Fibroblast of gingiva (primary cell): ENCODE data around the gene MANSC4.

ENCODE experiments used
- DNase-seq: peaks from one replicate; pipeline ENCODE4 v3.0.0-alpha.2; 2011; ENCODE audit warnings: low read depth

The MANSC4 gene

DNA sequence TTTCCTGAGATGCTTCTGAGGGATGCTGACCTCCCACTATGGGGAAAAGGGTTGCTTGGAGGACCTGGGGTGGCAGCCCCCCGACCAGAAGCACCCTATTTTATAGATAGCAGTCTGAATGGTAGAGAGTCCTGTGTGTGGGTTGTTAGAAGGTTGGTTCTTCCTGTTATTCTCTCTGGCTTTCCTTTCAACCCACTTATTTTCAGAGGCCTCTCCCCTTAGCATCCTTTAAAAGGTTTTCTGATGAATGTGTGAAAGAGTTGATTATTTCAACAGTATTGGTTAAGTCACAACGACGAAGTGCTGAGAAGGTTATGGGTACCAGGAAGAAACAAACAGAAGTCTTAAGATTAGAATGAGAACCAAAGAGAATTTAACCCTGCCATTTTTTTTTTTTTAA lies 20.8 kb upstream of the MANSC4 start:
- DNase-seq, result no peak

DNA sequence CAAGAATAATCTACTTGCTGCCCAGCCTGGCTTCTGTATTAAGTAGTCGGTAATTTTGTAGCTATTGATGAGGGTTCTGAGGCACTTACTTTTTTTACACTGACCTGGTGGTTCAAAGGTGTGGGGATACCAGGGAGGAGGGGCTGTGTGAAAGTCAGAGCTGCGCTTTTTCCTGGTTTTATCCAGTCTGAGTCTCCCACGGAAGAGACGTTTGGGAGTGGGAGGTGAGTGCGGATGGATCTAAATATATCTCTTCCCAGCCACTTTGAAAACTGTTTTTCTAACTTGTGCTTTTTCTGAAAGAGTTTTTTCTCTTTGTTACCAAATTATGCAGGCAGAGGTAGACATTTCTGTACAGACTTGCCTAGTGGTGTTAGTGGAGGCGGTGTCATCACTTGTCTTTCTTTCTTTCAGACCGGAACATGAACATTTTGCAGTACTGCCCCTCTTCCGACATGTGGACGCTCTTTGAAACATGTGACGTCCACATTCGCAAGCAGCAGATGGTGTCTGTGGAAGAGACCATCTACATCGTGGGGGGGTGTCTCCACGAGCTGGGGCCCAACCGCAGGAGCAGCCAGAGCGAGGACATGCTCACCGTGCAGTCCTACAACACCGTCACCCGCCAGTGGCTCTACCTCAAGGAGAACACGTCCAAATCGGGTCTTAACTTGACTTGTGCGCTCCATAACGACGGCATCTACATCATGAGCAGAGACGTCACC lies 17.4 kb upstream of the MANSC4 start:
- no peak for DNase-seq

DNA sequence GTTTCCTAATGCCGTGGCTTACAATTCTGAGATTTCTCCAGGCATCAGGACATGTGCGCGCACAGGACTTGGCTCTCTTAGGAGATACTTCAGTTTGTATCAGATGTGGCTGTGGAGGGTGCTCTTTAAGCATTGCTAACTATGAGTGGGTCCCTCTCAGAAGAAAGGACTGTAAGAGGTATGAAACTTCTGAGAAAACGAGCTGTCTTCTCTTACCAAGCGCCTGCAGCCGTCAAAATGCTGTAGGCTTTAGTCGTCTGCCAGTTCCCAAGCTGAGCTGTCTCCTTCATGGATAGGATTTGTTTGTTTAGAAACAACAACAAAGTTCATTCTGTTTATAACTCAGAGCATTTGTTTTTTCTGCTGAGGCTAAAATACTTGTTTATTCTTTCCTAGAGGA lies 16.1 kb upstream of the MANSC4 start:
- DNase-seq, result no peak

DNA sequence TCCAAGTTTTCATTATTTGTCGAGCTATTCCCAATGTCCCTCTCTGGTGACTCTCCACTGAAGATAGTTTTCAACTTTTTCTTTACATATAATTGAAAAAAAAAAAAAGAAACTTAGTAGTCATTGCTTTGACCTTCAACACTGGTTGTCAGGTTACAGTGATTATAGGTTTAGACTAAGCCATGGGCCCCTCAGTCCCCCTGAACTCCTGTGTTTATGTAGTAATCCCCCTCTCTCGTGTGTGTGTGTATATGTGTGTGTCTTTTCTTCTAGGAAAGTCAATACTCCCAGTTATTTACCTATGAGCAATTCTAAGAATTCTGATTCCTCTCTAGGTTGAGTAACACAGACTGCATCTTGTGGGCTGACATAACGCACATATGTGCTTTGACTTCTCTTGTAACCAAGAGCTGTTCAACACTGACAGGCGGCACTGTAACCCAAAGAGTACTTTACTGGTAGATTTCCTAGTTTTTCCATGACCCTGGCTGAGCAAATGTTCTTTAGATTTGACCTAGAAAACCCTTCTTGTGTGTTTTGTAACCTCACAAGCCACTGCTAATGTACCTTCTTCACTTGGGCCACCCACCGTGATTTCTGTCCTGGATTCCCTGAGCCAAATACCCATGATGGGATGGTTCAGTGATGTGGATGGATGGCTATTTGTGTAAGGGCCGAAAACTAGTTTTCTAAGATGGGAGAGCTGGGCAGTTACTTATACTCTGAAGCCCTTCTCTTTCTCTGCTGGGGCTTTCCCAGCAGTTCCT lies 15.0 kb upstream of the MANSC4 start:
- no peak for DNase-seq

DNA sequence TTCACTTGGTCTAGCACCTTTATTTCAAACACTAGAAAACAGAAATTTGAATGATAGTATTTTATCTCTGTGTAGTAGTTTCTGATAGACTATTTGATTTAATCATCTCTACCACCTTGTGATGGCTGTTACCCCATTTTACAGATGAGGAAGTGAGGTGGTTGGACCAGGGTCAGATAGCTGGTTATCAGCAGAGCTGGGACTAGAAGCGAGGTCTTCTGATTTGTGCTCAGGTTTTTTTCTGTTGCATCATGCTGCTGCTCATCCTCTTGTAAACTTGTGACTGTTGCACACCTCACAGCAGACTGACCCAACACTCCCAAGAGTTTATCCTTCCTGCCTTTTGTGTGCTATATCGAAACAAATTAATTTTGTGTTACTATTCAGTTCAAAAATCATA lies 10.1 kb upstream of the MANSC4 start:
- no peak for DNase-seq

DNA sequence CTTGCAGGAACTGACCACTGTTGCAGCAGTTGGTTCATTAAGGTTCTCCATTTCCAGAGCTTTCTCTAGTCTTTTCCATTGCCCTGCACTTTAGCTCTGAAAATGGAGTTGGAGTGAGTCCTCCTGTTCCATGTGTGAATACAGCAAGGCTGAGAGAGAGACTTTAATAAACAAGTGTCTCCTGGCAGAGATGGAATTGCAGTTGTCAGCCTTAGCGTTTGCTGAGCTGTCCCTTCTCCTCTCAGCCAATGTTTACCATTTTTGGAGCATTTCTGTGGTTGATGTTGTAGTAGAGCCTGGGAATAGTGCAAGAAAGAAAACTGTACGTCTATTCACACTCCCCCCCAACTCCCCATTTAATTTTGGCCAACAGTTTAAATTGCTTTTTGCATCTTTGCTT lies 7.5 kb upstream of the MANSC4 start:
- DNase-seq, result peak; percentile 14

DNA sequence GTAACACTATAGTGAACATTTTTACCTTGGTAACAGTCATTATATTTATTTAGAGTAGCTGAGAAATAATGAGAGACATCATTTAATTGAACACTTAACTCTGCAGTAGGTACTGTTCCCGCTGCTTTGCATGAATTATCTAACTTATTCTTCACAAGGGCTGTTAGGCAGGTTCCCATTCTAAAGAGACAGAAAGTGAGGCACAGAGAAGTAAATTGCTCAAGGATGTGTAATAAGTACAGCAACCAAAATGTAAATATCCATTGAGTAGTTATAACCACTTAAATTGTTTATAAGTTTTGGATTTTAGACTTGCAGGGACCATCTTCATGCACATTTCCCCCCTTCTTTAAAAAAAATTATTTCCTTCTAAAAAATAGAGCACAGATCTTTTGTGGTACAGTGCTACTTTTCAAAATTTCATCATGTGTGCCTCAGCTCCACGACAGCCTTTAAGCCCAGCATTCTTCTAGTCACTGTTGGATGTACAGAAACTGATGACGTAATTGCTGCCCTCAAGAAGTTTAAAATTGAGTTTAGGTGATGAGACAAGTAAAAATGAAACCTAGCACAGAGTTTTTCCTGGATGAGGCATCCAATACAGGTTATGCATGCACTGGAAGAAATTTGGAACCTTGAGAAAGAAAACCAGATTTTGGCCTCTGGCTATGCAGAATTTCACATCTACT lies 6.0 kb upstream of the MANSC4 start:
- DNase-seq, result no peak

DNA sequence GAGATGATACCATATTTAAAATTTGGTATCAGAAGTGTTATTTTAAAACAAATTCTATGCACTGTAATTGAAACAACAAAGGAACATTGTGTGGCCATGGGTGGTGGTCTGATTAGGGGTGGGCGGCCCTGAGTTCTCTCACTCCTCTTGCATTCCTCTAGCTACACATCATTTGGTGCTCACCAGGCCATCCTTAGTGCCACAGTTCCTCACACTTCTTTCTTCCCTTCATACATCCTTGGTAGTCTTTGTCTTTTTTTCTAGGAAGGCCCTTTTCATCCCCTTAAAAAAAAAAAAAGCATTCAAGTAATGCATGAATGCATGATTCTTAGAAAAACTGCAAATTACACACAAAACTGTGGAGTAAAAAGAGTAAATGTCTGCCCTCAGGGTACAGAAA lies 2.4 kb upstream of the MANSC4 start:
- DNase-seq, result no peak

DNA sequence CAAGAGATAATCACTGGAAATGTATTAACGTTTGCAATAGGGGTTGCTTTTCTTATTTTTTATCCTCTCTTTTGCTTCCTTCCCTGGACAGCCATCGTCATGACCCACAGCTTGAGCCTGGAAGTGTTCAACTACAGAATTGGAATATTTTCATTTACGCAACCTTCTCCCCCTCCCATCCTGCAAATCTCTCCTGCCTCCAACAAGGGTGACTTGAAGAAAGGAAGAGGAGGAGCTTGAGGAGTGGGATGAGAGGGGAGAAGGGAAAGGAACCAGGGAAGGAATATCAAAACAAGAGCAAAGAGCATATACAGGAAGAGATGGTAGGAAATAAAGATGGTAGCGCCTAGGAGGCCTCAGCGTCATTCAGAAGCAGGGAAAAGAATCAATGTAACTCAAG lies 1.6 kb upstream of the MANSC4 start:
- peak; percentile 61 for DNase-seq

DNA sequence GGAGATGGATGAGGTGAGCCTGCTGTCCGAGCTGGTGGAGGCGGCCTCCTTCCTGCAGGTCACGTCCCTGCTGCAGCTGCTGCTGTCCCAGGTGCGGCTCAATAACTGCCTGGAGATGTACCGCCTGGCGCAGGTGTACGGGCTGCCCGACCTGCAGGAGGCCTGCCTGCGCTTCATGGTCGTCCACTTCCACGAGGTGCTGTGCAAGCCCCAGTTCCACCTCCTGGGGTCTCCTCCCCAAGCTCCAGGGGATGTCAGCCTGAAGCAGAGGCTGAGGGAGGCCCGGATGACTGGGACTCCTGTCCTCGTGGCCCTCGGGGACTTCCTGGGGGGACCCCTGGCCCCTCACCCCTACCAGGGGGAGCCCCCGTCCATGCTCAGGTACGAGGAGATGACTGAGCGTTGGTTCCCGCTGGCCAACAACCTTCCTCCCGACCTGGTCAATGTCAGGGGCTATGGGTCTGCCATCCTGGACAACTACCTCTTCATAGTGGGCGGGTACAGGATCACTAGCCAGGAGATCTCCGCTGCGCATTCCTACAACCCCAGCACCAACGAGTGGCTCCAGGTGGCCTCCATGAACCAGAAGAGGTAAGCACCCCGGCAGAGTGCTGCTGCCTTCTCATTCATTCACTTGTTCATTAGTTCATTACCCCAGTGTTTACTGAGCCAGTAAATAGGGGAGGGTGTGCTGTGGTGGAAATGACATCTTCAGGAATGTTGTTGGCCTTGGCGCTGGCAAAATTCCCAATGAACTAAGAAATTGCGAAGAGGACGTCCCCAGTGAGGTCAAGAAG lies 774 bp upstream of the MANSC4 start:
- DNase-seq, result peak; percentile 70

DNA sequence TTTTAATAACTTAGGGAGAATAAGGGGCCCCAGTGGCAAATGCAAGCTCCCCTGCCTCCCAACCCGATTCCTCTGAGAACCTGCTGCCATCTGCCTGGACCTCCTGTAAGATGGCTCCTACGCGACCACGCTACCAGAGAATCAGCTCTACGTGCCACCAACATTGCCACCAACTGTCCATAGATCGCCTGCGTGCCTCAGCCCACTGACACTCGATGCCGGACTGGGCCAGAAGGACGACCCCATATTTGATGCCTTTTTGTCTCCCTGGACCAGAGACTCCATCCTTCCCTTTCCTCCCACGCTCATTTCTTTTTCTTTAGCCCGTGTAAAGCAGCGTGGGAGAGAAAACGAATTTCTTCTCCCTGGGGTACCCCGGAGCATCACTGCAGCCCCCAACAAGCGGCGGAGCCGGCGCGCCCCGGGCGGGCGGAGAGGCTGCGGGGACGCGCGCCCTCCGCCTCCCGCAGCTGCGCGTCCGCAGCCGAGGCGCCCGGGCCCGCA lies 568 bp downstream of the MANSC4 start:
- DNase-seq, result peak; percentile 12

DNA sequence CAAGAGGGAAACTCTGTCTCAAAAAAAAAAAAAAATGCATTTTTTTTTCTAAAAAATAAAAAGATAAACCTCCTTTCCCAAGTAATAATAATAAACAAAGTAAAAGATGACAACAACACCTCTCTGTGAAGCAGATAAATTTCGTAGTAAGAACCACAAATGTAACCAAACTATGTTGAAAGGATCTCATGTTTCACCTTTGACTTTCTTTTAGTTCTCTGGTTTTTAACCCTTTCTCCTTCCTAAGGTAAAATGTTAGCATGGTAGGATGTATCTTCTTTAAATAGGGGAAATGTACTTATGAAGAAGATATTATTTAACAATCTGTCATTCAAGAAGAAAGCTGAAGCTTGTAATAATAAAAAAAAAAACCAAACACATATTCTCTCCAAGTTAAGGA lies 1.8 kb downstream of the MANSC4 start:
- no peak for DNase-seq

DNA sequence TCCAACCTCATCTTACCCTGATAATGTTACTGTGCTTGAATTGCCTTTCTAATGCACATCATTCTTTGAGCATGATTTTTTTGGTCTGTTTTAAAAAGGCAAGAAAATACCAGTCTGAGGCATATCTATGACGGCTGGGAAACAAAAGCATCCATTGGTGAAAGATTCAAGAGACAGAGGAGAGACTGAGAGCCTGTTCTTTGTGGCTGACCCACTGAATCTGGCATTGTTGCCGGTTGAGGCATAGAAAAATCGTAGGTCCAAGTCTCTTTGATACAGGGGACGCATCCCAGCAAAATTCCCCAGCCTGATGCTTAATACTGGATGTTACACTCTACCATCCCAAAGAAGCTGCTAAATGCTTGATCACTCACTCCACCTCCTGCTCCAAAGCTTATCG lies 2.9 kb downstream of the MANSC4 start:
- no peak for DNase-seq

DNA sequence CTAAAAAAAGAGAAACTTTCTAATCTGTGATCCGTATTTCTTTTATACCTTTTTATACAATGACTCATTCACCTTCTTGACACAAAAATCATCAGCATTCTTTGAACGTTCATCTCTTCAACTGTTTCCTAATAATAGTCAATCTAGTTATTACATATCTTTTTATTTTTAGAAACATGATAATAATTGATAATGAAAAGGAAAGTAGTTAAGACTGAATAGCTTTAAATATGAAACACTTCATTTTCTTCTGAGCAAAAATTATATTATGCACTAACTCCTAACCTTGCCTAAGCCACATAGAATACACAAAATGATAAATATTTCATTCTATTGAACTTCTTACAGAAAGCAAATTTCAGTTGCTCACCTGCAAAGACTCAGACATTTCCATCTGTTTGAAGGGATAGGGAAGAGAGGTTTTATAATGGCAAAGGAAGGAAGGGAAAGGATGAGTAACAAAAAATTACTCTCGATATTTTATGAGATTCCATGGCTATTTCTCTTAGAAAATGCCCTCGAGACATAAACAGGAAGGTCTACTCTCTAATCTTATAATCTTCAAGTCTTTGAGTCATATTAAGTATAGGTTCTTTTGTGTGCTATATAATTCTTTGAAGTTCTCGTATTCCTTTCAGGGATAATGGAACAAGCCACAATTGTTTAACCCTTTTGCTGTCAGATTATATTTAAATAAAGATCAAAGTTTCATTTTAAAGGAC lies 7.5 kb downstream of the MANSC4 start:
- no peak for DNase-seq

DNA sequence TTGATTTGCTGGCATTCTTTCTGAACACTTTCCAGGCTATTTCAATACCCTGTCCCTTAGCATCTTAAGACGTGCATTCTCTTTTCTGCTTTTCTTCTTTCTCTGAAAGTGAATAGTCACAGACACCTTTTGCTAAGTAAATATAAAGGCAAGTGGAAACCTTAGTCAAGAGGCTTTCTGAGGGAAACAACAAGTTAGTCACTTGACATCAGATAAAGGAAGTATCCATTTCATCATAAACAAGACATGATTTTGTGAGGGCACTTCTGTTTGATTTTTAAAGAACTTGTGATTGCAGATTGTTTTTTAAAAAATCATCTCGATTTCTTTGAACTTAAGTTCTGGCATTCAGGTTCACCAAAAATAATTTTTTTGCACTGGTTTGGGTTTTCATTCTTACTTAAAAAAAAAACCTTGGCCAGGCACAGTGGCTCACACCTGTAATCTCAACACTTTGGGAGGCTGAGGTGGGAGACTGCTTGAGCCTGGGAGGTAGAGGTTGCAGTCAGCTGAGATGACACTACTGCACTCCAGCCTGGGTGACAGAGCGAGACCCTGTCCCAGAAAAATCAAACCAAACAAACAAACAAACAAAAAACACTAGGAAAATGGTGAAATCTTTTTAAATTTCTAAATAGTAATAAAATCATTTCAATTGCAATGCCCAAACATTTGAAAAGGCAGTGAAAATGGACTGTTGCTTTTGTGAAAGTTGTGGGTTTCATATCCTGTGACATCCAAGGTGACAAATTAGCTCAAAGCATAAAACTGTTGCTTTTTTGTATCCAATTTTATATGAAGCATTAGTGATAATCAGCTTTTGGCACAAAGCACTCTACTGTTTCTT lies 8.3 kb downstream of the MANSC4 start:
- no peak for DNase-seq

DNA sequence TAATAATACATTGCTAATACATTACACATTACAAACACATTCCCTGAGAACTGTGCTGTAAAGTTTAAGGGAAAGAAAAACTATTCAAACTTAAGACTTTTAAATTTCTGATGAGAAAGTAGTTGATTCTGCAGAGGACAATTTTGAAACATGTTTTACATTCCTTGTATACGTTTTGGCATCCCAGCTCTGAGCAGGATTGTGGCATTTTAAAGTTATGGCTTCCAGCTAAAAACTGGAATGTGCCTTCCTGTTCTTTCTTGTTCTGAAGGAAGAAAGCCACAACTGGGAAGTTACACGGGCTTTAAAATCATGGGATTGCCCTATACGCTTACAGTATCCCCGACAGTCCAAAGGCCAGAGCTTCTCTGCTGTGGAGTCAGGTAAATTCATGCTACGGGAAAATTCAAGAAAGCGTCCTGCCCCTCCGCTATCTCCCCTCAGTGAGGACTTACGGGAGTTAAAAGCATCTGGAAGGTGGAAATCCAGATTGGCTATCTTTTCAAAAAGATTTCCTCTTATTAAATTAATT lies 10.8 kb downstream of the MANSC4 start:
- no peak for DNase-seq

DNA sequence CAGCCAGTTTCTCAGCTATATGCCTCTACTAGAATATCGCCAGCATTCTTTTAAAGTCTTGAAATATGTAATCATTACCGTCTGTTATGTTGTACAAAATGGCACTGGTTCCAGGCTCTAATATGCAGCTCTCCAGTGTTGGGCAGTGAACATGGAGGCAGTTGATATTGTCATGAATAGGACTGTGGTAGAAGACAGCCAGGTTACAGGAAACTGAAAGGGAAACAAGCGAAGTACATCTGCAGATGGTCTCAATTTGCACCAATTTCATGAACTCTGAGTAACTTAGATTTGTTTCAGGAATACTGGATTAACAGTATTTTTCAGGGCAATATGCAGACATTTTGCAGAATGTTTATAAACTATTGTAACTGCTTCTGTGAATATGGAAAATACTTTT lies 13.4 kb downstream of the MANSC4 start:
- DNase-seq, result no peak

DNA sequence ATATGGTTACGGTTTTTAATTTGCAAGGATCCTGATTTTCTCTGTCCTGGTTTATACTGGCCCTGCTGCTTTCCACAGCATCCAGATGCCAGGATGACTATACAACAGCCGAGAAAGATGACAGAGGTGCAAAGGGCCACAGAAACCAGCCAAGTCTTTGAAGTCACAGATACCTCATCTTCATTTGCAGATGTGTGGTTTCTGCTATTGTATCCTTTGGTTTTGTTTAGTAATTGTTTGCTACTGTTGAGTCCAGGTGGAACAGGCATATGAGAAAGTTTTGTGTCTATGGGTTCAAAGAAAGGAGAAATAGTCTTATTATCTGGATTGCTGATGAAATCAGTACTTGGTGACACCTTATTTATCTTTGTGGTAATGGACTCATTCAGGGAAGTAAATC lies 17.3 kb downstream of the MANSC4 start:
- DNase-seq, result no peak

DNA sequence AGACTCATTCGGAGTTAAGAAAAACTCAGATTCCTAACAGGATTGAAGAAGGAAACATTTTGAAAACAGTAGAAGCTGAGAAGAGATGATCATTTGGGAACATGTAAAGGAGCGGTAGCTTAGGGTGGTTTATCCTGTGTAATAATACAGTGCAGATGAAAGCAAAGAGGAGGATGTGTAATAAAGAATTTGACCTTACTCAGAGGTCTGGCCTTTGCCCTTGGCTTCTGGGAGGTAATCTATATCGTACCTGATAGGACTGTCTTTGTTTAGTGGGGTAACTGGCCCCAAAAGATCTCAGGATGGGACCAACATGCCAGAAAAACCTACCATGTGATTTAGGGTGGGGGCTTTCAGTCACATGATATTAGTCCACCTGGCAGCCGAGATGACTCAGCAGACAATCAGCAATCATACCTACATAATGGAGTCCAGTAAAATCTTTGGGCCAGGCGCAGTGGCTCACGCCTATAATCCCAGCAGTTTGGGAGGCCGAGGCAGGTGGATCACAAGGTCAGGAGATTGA lies 23.3 kb downstream of the MANSC4 start:
- no peak for DNase-seq

DNA sequence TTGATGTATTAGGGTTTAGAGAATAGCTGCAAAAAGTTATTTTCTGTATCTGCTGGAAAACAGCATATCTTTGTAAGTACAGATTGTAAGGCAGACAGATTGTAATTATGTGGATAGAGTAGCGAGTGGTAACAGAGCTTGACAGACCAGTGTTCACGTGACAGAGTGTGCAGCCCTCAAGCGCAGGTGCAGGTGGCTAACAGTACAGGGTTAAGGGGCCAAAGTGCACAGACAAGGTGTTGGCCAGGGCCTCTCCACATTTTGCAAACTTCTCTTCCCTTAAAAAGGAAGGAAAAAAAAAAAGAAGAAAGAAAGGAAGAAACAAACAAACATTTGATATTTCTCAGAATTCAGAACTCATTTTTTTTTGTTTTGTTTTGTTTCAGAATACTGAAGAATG lies 25.2 kb downstream of the MANSC4 start:
- DNase-seq, result no peak
